Uterus (tissue), 2 donors: Measurements from ENCODE around the gene ULK4.

Source experiments
- CTCF ChIP-seq, 4 experiments: fragments of 200-600 bp in 2 of 4; fragments of 450-650 bp in 2 of 4; sonication (generic) in 2 of 4; IDR thresholded peaks; one replicate each; pipeline ENCODE4 v1.5.1; 2016 to 2019; ENCODE audit warnings: antibody characterized with exemption in 4 of 4, mild to moderate bottlenecking in 2 of 4, moderate library complexity in 1 of 4
- POLR2A ChIP-seq, 2 donors: fragments of 450-650 bp; IDR thresholded peaks; one replicate each; pipeline ENCODE4 v1.6.1; 2016; ENCODE audit warnings: antibody characterized with exemption in 2 of 2, mild to moderate bottlenecking in 1 of 2, moderate library complexity in 1 of 2

- TF ChIP-seq CTCF (IDR thresholded peaks at IDR 0.05) = no peak
- no peak for TF ChIP-seq POLR2A (IDR thresholded peaks at IDR 0.05)
Observed at GRCh38 chr3:41318520-41318919, 643.4 kb downstream of the ULK4 start.
